GM23338 (cell line): ENCODE data around the gene C15orf62. TPM values are rescaled to one million over a fixed set of nuclear protein-coding genes. Genes with fewer than 3 reads are reported as not detected.

Source experiments
- ATAC-seq: fragments of 200-7000 bp; cut with Tn5 transposase; 3 replicates; pipeline ENCODE4 v1.9.1; 2020
- DNase-seq: peaks from one replicate; pipeline ENCODE4 v3.0.0-alpha.2; 2015; ENCODE audit warnings: low spot score
- H2AFZ ChIP-seq: fragments of 200-600 bp; sonication (generic); 2 replicates; pipeline ENCODE4 v1.8.0; 2016; ENCODE audit warnings: antibody characterized with exemption, mild to moderate bottlenecking, moderate library complexity
- H3F3A ChIP-seq: fragments of 200-600 bp; sonication (generic); replicated peaks from 2 replicates; pipeline ENCODE4 v1.8.0; 2017; ENCODE audit warnings: antibody characterized with exemption, mixed run types, low read depth
- H3K27ac ChIP-seq: fragments of 200-600 bp; sonication (generic); 2 replicates; pipeline ENCODE4 v1.6.1; 2016; ENCODE audit warnings: low read depth
- H3K27me3 ChIP-seq: fragments of 200-600 bp; sonication (generic); 2 replicates; pipeline ENCODE4 v1.8.0; 2016; ENCODE audit warnings: mild to moderate bottlenecking, mixed run types, moderate library complexity; ENCODE audit not compliant: insufficient read depth
- H3K36me3 ChIP-seq: fragments of 200-600 bp; sonication (generic); 2 replicates; pipeline ENCODE4 v1.8.0; 2016; ENCODE audit warnings: mild to moderate bottlenecking; ENCODE audit not compliant: insufficient read depth
- H3K4me1 ChIP-seq: fragments of 200-600 bp; sonication (generic); 2 replicates; pipeline ENCODE4 v1.8.0; 2016; ENCODE audit warnings: mild to moderate bottlenecking, moderate library complexity; ENCODE audit not compliant: insufficient read depth
- H3K4me2 ChIP-seq: fragments of 200-600 bp; sonication (generic); 2 replicates; pipeline ENCODE4 v1.7.1; 2017; ENCODE audit warnings: mixed run types
- H3K4me3 ChIP-seq: fragments of 200-600 bp; sonication (generic); 2 replicates; pipeline ENCODE4 v1.6.1; 2016; ENCODE audit warnings: mixed run types
- H3K79me2 ChIP-seq: fragments of 200-600 bp; sonication (generic); replicated peaks from 2 replicates; pipeline ENCODE4 v1.8.0; 2017; ENCODE audit warnings: mild to moderate bottlenecking; ENCODE audit not compliant: insufficient read depth
- H3K9me2 ChIP-seq: fragments of 200-600 bp; sonication (generic); 2 replicates; pipeline ENCODE4 v1.8.0; 2017; ENCODE audit not compliant: insufficient read depth
- H4K20me1 ChIP-seq: fragments of 200-600 bp; sonication (generic); replicated peaks from 2 replicates; pipeline ENCODE4 v1.8.0; 2017; ENCODE audit warnings: mild to moderate bottlenecking; ENCODE audit not compliant: insufficient read depth
- H3K27ac Mint-ChIP-seq: 2 replicates; pipeline ENCODE4 v1.8.0; 2020; ENCODE audit warnings: inconsistent platforms, mild to moderate bottlenecking, moderate library complexity, mixed read lengths
- H3K27me3 Mint-ChIP-seq: 3 replicates; pipeline ENCODE4 v1.8.0; 2022; ENCODE audit warnings: low read depth, mild to moderate bottlenecking, moderate library complexity, mixed read lengths, inconsistent platforms; ENCODE audit not compliant: insufficient read depth, poor library complexity
- H3K36me3 Mint-ChIP-seq: 3 replicates; pipeline ENCODE4 v1.8.0; 2021; ENCODE audit warnings: low read depth, mild to moderate bottlenecking, inconsistent platforms, moderate library complexity, mixed read lengths
- H3K4me1 Mint-ChIP-seq: 3 replicates; pipeline ENCODE4 v1.8.0; 2020; ENCODE audit warnings: mild to moderate bottlenecking, inconsistent platforms, mixed read lengths
- H3K4me3 Mint-ChIP-seq: 3 replicates; pipeline ENCODE4 v1.8.0; 2021; ENCODE audit warnings: moderate library complexity, mild to moderate bottlenecking, inconsistent platforms, mixed read lengths
- H3K9me3 Mint-ChIP-seq: 3 replicates; pipeline ENCODE4 v1.8.0; 2020; ENCODE audit warnings: moderate library complexity, mild to moderate bottlenecking, inconsistent platforms, mixed read lengths
- CTCF ChIP-seq, 2 experiments: fragments of 200-600 bp in 1 of 2; sonication (generic) in 1 of 2; conservative IDR thresholded peaks; 2 replicates each; pipeline versions ENCODE4 v1.5.1 to v1.6.1; 2016 to 2017; ENCODE audit warnings: antibody characterized with exemption in 2 of 2, low read depth in 2 of 2, mild to moderate bottlenecking in 2 of 2, moderate library complexity in 1 of 2
- NANOG ChIP-seq: IDR thresholded peaks from 2 replicates; pipeline ENCODE4 v1.6.1; 2016; ENCODE audit warnings: antibody characterized with exemption, borderline replicate concordance
- polyA plus RNA-seq: library from polyadenylated mRNA; unstranded; fragments of >200 nt; fragmentation: Nextera tagmentation; extraction: Ambion mirVana; gene quantifications from 2 replicates; pipeline ENCODE4 v1.2.1, GENCODE V29; 2016
- total RNA-seq: library from RNA; depleted of rRNA; stranded (reverse); fragments of >200 nt; shearing (Covaris generic); gene quantifications from 2 replicates; pipeline ENCODE4 v1.2.3, GENCODE V29; 2014
- TF ChIP-seq, protein P1 (sequence below): fragments of 250-450 bp; sonication (Bioruptor Pico); IDR thresholded peaks from 2 replicates; pipeline ENCODE4 v1.5.0; 2020; ENCODE audit warnings: mild to moderate bottlenecking, moderate library complexity

Gene C15orf62
- total and polyA plus RNA-seq, 2 experiments from 2014 or later, result 0.16 to 0.80 TPM

- ATAC-seq (peak; percentile 49), DNase-seq (peak; percentile 27)
- H3K36me3 ChIP-seq, result peaks cover 8% of the 10 kb centered on the region; the same call in 1 of the 2 replicates
- H3K4me1 Mint-ChIP-seq, result peaks cover 34% of the 10 kb centered on the region
- H3K4me2 ChIP-seq, result no peak overlapping the region
- no peak overlapping the region for H3K27ac ChIP-seq
- H3K9me2 ChIP-seq, result no peaks in the 10 kb centered on the region
- H3K27me3 ChIP-seq, result no peaks in the 10 kb centered on the region
- H3K4me3 ChIP-seq, result no peak overlapping the region
- H3K36me3 Mint-ChIP-seq, result peaks cover 30% of the 10 kb centered on the region; the same call in 2 of the 3 replicates
- no peaks in the 10 kb centered on the region for H3K79me2 ChIP-seq
- H3K27ac Mint-ChIP-seq, result peak overlapping the region; percentile 43
- 0 out of 2 replicates have a peak, but pooled peaks cover 5% of the 10 kb centered on the region for H3F3A ChIP-seq
- no peak overlapping the region for H2AFZ ChIP-seq
- H3K9me3 Mint-ChIP-seq, result no peaks in the 10 kb centered on the region
- peaks cover 14% of the 10 kb centered on the region for H3K4me1 ChIP-seq
- TF ChIP-seq, protein P1, sequence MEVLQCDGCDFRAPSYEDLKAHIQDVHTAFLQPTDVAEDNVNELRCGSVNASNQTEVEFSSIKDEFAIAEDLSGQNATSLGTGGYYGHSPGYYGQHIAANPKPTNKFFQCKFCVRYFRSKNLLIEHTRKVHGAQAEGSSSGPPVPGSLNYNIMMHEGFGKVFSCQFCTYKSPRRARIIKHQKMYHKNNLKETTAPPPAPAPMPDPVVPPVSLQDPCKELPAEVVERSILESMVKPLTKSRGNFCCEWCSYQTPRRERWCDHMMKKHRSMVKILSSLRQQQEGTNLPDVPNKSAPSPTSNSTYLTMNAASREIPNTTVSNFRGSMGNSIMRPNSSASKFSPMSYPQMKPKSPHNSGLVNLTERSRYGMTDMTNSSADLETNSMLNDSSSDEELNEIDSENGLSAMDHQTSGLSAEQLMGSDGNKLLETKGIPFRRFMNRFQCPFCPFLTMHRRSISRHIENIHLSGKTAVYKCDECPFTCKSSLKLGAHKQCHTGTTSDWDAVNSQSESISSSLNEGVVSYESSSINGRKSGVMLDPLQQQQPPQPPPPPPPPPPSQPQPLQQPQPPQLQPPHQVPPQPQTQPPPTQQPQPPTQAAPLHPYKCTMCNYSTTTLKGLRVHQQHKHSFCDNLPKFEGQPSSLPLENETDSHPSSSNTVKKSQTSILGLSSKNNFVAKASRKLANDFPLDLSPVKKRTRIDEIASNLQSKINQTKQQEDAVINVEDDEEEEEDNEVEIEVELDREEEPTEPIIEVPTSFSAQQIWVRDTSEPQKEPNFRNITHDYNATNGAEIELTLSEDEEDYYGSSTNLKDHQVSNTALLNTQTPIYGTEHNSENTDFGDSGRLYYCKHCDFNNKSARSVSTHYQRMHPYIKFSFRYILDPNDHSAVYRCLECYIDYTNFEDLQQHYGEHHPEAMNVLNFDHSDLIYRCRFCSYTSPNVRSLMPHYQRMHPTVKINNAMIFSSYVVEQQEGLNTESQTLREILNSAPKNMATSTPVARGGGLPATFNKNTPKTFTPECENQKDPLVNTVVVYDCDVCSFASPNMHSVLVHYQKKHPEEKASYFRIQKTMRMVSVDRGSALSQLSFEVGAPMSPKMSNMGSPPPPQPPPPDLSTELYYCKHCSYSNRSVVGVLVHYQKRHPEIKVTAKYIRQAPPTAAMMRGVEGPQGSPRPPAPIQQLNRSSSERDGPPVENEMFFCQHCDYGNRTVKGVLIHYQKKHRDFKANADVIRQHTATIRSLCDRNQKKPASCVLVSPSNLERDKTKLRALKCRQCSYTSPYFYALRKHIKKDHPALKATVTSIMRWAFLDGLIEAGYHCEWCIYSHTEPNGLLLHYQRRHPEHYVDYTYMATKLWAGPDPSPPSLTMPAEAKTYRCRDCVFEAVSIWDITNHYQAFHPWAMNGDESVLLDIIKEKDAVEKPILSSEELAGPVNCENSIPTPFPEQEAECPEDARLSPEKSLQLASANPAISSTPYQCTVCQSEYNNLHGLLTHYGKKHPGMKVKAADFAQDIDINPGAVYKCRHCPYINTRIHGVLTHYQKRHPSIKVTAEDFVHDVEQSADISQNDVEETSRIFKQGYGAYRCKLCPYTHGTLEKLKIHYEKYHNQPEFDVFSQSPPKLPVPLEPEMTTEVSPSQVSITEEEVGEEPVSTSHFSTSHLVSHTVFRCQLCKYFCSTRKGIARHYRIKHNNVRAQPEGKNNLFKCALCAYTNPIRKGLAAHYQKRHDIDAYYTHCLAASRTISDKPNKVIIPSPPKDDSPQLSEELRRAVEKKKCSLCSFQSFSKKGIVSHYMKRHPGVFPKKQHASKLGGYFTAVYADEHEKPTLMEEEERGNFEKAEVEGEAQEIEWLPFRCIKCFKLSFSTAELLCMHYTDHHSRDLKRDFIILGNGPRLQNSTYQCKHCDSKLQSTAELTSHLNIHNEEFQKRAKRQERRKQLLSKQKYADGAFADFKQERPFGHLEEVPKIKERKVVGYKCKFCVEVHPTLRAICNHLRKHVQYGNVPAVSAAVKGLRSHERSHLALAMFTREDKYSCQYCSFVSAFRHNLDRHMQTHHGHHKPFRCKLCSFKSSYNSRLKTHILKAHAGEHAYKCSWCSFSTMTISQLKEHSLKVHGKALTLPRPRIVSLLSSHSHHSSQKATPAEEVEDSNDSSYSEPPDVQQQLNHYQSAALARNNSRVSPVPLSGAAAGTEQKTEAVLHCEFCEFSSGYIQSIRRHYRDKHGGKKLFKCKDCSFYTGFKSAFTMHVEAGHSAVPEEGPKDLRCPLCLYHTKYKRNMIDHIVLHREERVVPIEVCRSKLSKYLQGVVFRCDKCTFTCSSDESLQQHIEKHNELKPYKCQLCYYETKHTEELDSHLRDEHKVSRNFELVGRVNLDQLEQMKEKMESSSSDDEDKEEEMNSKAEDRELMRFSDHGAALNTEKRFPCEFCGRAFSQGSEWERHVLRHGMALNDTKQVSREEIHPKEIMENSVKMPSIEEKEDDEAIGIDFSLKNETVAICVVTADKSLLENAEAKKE (CRISPR knock-in tag), result no peak
- TF ChIP-seq NANOG, result no peak
- TF ChIP-seq CTCF (conservative IDR thresholded peaks at IDR 0.05; ENCODE audit: low read depth in 2 of 2), result no peak; a peak in 1 of 4 replicates
- H4K20me1 ChIP-seq, result peaks cover 5% of the 10 kb centered on the region; the same call in 1 of the 2 replicates
- peaks cover 16% of the 10 kb centered on the region for H3K27me3 Mint-ChIP-seq
- H3K4me3 Mint-ChIP-seq, result no peak overlapping the region
These were observed 25.6 kb upstream of the C15orf62 start for GRCh38 chr15:40743921-40744814.
